Measurements from ENCODE around the gene DNAH3. TPM values are rescaled to one million over a fixed set of nuclear protein-coding genes. Genes with fewer than 3 reads are reported as not detected.

Gene DNAH3
- polyA plus RNA-seq, 2 of the 4 experiments (the other 2 are of a cell fraction) = 0.37 to 0.81 TPM

GRCh38 chr16:20901068-20901435, 249.6 kb downstream of the DNAH3 start:
- 2% methylated on average over 11 of the region's 20 CpGs for WGBS (ENCODE audit: missing lambda C conversion rate)

DNA sequence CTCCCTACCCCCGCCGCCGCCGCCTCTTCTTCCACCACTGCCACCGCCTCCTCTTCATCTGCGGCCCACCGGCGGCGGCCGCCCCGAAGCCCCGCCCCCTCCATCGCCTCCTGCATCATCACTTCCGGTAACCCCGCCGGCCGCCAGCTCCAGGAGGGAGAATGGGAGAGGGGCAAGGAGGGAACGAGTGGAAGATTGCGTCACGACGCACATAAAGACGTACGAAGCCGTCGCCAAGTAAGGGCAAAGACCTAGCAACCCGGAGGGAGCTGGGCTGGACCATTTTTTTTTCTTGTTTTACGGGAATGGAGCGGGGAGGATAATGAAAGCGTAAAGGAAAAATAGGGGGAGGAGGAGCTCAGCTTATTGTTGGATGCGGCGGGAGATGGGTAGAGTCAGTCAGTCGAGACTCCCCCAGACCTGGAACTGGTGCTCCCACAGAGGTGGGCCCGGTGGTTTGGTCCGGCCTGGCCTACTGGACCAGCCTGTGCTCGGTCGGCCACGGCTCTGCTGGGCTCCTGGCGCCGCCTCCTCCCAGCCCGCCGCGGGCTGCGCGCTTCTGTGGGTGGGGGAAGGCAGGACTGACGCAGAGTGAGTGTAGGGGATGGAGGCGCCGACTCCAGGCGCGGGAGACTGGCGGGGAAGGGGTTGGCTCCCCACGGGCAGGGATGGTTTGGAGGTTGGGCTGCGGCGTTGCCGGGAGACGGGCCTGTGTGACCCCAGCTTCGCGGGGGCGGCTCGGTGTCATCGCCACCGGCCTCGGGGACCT, 250.2 kb downstream of the DNAH3 start, which contains the start of the genes DCUN1D3 and LYRM1:
Gene DCUN1D3 (minus strand): TSS at position 60 of the 769 bp plus-strand sequence. CDS start 37,820 bp downstream, outside the sequence.
Gene LYRM1 (plus strand): TSS at position 473 of the 769 bp plus-strand sequence. CDS start 14,785 bp downstream, outside the sequence.
- 1% methylated on average over 40 of the region's 62 CpGs for WGBS (ENCODE audit: missing lambda C conversion rate)
- DNase-seq (ENCODE audit: low read depth in 1 of 2, low spot score in 1 of 2) = peak; percentile 96 to 99
- ChIA-PET POLR2A (interaction anchor here (0.6 to 1.9 kb wide), 14 partner anchors 8 to 1496 kb away, joined by 3 to 15 read pairs (median 5); partner anchors contain the start of genes ERI2 and REXO5), CTCF (interaction anchor here (0.7 to 9.6 kb wide), 5 partner anchors 10 to 257 kb away, joined by 3 to 60 read pairs (median 4); no protein-coding TSS in a partner anchor)
- Histone ChIP-seq H3K9me3 (no peaks in the 10 kb centered on the region), H3K4me3 (peak within 1 kb of the TSS; percentile 90), H3K4me1 (peaks cover 67% of the 10 kb centered on the region), H3K4me2 (peak within 1 kb of the TSS; percentile 91), H3K27ac (peak within 1 kb of the TSS; percentile 92 to 98)
- no peak for FAIRE-seq
- peak; percentile 92 to 94 for ATAC-seq
- TF ChIP-seq, protein P1, sequence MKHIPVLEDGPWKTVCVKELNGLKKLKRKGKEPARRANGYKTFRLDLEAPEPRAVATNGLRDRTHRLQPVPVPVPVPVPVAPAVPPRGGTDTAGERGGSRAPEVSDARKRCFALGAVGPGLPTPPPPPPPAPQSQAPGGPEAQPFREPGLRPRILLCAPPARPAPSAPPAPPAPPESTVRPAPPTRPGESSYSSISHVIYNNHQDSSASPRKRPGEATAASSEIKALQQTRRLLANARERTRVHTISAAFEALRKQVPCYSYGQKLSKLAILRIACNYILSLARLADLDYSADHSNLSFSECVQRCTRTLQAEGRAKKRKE (CRISPR knock-in tag; IDR thresholded peaks at IDR 0.05; ENCODE audit: low read depth) = no peak
- TF ChIP-seq POLR2A (IDR thresholded peaks at IDR 0.05; ENCODE audit: low read length) = peak; percentile 78
- 0 out of 2 replicates have a peak, but pooled peaks have one; percentile 16 for TF ChIP-seq HOXB5 (CRISPR knock-in tag; IDR thresholded peaks at IDR 0.05)
- TF ChIP-seq JUN (IDR thresholded peaks at IDR 0.05) = peak in 1 of 2 experiments; percentile 75; a peak in 2 of 5 replicates
- no peak for TF ChIP-seq CHD2 (IDR thresholded peaks at IDR 0.05; ENCODE audit: low read length, partially characterized antibody)
- TF ChIP-seq PHF8 (IDR thresholded peaks at IDR 0.05; ENCODE audit: borderline replicate concordance, low read depth) = peak; percentile 86
- TF ChIP-seq TP53 (CRISPR knock-in tag; IDR thresholded peaks at IDR 0.05) = 0 out of 2 replicates have a peak, but pooled peaks have one; percentile 86
- peak; percentile 60 to 87; a peak in 3 of 4 replicates for TF ChIP-seq CEBPB (IDR thresholded peaks at IDR 0.05)
- no peak for TF ChIP-seq CBX2 (IDR thresholded peaks at IDR 0.05; ENCODE audit: borderline replicate concordance, low read depth)
- TF ChIP-seq RCOR1 (IDR thresholded peaks at IDR 0.05; ENCODE audit: low read depth, low read length) = no peak

More at GRCh38 chr16:20901068-20901435, 249.6 kb downstream of the DNAH3 start:
- FAIRE-seq = no peak
- H3K4me2 ChIP-seq = peak overlapping the region; percentile 81
- H3K4me1 ChIP-seq = peaks cover 73% of the 10 kb centered on the region
- ChIA-PET POLR2A (interaction anchor here (1.1 to 1.9 kb wide), 6 partner anchors 7 to 94 kb away, joined by 3 to 15 read pairs (median 8); partner anchors contain the start of genes ERI2 and REXO5), CTCF (interaction anchor here (0.9 to 9.6 kb wide), 4 partner anchors 11 to 256 kb away, joined by 3 to 60 read pairs (median 5); no protein-coding TSS in a partner anchor)
- peak; percentile 1 to 23; a peak in 3 of 6 replicates for ATAC-seq
- no peak for DNase-seq (ENCODE audit: low read depth in 1 of 2, low spot score in 1 of 2)
- H3K4me3 ChIP-seq = peak overlapping the region; percentile 90
- H3K27ac ChIP-seq = peak overlapping the region; percentile 92 to 98
- TF ChIP-seq HMGXB4 (CRISPR knock-in tag; IDR thresholded peaks at IDR 0.05; ENCODE audit: borderline replicate concordance) (0 out of 2 replicates have a peak, but pooled peaks have one; percentile 43), REST (IDR thresholded peaks at IDR 0.05) (no peak), ZC3H11A (IDR thresholded peaks at IDR 0.05) (no peak), SMC3 (IDR thresholded peaks at IDR 0.05) (no peak), GATA3 (IDR thresholded peaks at IDR 0.05; ENCODE audit: borderline replicate concordance) (0 out of 2 replicates have a peak, but pooled peaks have one; percentile 1), EHF (CRISPR knock-in tag; IDR thresholded peaks at IDR 0.05) (no peak), JUNB (IDR thresholded peaks at IDR 0.05) (no peak), CHD2 (IDR thresholded peaks at IDR 0.05; ENCODE audit: low read length, partially characterized antibody) (no peak), SREBF2 (IDR thresholded peaks at IDR 0.05) (no peak), NR3C1 (IDR thresholded peaks at IDR 0.05) (no peak), JUN (IDR thresholded peaks at IDR 0.05) (peak in 1 of 2 experiments; percentile 36; a peak in 1 of 5 replicates), TP53 (CRISPR knock-in tag; IDR thresholded peaks at IDR 0.05) (no peak), FOSB (CRISPR knock-in tag; IDR thresholded peaks at IDR 0.05) (0 out of 2 replicates have a peak, but pooled peaks have one; percentile 37)
- TF ChIP-seq, protein P2, sequence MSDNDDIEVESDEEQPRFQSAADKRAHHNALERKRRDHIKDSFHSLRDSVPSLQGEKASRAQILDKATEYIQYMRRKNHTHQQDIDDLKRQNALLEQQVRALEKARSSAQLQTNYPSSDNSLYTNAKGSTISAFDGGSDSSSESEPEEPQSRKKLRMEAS (IDR thresholded peaks at IDR 0.05) = peak; percentile 12; the same call in 1 of the 2 replicates
- TF ChIP-seq, protein P3, sequence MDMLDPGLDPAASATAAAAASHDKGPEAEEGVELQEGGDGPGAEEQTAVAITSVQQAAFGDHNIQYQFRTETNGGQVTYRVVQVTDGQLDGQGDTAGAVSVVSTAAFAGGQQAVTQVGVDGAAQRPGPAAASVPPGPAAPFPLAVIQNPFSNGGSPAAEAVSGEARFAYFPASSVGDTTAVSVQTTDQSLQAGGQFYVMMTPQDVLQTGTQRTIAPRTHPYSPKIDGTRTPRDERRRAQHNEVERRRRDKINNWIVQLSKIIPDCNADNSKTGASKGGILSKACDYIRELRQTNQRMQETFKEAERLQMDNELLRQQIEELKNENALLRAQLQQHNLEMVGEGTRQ (IDR thresholded peaks at IDR 0.05) = no peak
- no peaks in the 10 kb centered on the region for H3K9me3 ChIP-seq
